SK-N-MC (cell line): ENCODE data around the gene GDF7.

Source experiments
- EZH2 ChIP-seq: fragments of 200-600 bp; sonication (generic); IDR thresholded peaks from one replicate; pipeline ENCODE4 v1.6.1; 2017; ENCODE audit warnings: antibody characterized with exemption
- POLR2AphosphoS5 ChIP-seq: IDR thresholded peaks from 2 replicates; pipeline ENCODE4 v1.6.1; 2012; ENCODE audit warnings: mild to moderate bottlenecking, low read depth, low read length, borderline replicate concordance

DNA sequence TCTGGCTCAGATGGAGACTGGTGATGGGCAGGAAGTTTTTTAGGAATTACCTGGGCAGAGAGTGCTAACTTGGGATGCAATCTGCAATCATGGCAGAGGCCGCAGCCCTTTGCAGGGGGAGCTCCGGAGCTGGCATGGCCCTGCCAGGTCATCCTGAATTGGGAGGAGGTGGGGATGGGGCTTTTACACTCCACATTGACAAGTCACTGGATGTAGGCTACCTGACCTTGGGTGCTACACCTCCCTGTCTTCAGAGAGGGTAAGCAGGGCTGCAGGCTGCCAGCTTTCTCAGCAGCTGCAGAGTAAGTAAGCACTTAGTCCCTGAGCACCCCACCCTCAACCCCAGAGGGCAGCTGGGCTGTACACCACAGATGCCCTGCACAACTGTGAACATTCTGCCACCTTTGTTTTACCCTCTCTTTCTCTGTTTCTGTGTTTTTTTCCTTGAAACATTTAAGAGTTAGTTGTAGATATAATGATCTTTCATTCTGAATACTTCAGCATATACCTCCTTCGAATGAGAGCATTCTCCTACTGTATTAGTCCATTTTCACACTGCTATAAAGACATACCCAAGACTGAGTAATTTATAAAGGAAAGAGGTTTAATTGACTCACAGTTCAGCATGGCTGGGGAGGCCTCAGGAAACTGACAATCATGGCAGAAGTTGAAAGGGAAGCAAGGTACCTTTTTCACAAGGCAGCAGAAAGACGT is 9.3 kb upstream of the GDF7 start:
- TF ChIP-seq POLR2AphosphoS5 (no peak), EZH2 (no peak)
